Nephron progenitor cell (in vitro differentiated cells): ENCODE measurements around the gene LRP1B.

ENCODE experiments used
- DNase-seq: peaks from one replicate; pipeline ENCODE4 v3.0.0; 2021
- H3K27ac Mint-ChIP-seq: 2 replicates; pipeline ENCODE4 v1.8.0; 2021; ENCODE audit warnings: mild to moderate bottlenecking, moderate library complexity, mixed read lengths
- H3K27me3 Mint-ChIP-seq: 2 replicates; pipeline ENCODE4 v1.8.0; 2021; ENCODE audit warnings: mild to moderate bottlenecking, low read depth, mixed read lengths; ENCODE audit not compliant: poor library complexity
- H3K36me3 Mint-ChIP-seq: 2 replicates; pipeline ENCODE4 v1.8.0; 2021; ENCODE audit warnings: low read depth, mixed read lengths
- H3K4me1 Mint-ChIP-seq: 2 replicates; pipeline ENCODE4 v1.8.0; 2021; ENCODE audit warnings: mixed read lengths
- H3K4me3 Mint-ChIP-seq: 2 replicates; pipeline ENCODE4 v1.8.0; 2021; ENCODE audit warnings: mild to moderate bottlenecking, moderate library complexity, mixed read lengths
- H3K9me3 Mint-ChIP-seq: 2 replicates; pipeline ENCODE4 v1.8.0; 2021; ENCODE audit warnings: mild to moderate bottlenecking, moderate library complexity, mixed read lengths
- CTCF ChIP-seq: fragments of 200-600 bp; sonication (generic); IDR thresholded peaks from 2 replicates; pipeline ENCODE4 v1.5.0; 2021; ENCODE audit warnings: antibody characterized with exemption

Gene LRP1B

GRCh38 chr2:141142025-141142424 lies 988.8 kb downstream of the LRP1B start:
- no peaks in the 10 kb centered on the region for H3K4me1 Mint-ChIP-seq
- H3K9me3 Mint-ChIP-seq: no peaks in the 10 kb centered on the region
- H3K36me3 Mint-ChIP-seq: no peaks in the 10 kb centered on the region
- DNase-seq: no peak
- no peak for TF ChIP-seq CTCF
- no peak overlapping the region for H3K27ac Mint-ChIP-seq
- no peaks in the 10 kb centered on the region for H3K27me3 Mint-ChIP-seq
- H3K4me3 Mint-ChIP-seq: no peak overlapping the region

- no peaks in the 10 kb centered on the region for H3K27me3 Mint-ChIP-seq
- DNase-seq: no peak
- no peaks in the 10 kb centered on the region for H3K4me1 Mint-ChIP-seq
- no peak overlapping the region for H3K27ac Mint-ChIP-seq
- no peaks in the 10 kb centered on the region for H3K36me3 Mint-ChIP-seq
- H3K4me3 Mint-ChIP-seq: no peak overlapping the region
- H3K9me3 Mint-ChIP-seq: no peaks in the 10 kb centered on the region
- TF ChIP-seq CTCF: no peak
Measured at GRCh38 chr2:141137122-141137693, 993.6 kb downstream of the LRP1B start.

- Mint-ChIP-seq H3K4me1 (no peaks in the 10 kb centered on the region), H3K9me3 (no peaks in the 10 kb centered on the region), H3K4me3 (no peak overlapping the region), H3K27ac (no peak overlapping the region), H3K36me3 (no peaks in the 10 kb centered on the region), H3K27me3 (no peaks in the 10 kb centered on the region)
- TF ChIP-seq CTCF: no peak
- no peak for DNase-seq
Measured at GRCh38 chr2:141133883-141134282, 996.9 kb downstream of the LRP1B start.

- H3K27me3 Mint-ChIP-seq: no peaks in the 10 kb centered on the region
- DNase-seq: no peak
- H3K4me1 Mint-ChIP-seq: no peaks in the 10 kb centered on the region
- H3K9me3 Mint-ChIP-seq: no peaks in the 10 kb centered on the region
- no peaks in the 10 kb centered on the region for H3K36me3 Mint-ChIP-seq
- no peak for TF ChIP-seq CTCF
- H3K4me3 Mint-ChIP-seq: no peak overlapping the region
- H3K27ac Mint-ChIP-seq: no peak overlapping the region
Measured at GRCh38 chr2:141125432-141125831, 1005.4 kb downstream of the LRP1B start.

- DNase-seq: no peak
- no peaks in the 10 kb centered on the region for H3K9me3 Mint-ChIP-seq
- H3K4me3 Mint-ChIP-seq: no peak overlapping the region
- no peak for TF ChIP-seq CTCF
- H3K27ac Mint-ChIP-seq: no peak overlapping the region
- H3K4me1 Mint-ChIP-seq: no peaks in the 10 kb centered on the region
- H3K36me3 Mint-ChIP-seq: no peaks in the 10 kb centered on the region
- peaks cover 3% of the 10 kb centered on the region for H3K27me3 Mint-ChIP-seq
Measured at GRCh38 chr2:141118836-141119235, 1012.0 kb downstream of the LRP1B start.

- no peak for DNase-seq
- Mint-ChIP-seq H3K27ac (no peak overlapping the region), H3K36me3 (no peaks in the 10 kb centered on the region), H3K4me1 (no peaks in the 10 kb centered on the region), H3K9me3 (no peaks in the 10 kb centered on the region), H3K27me3 (peaks cover 3% of the 10 kb centered on the region), H3K4me3 (no peak overlapping the region)
- no peak for TF ChIP-seq CTCF
Measured at GRCh38 chr2:141113301-141113700, 1017.5 kb downstream of the LRP1B start.
